CD4-positive, alpha-beta T cell treated with Interleukin-12 subunit alpha and Interleukin-12 subunit beta, for 1 hour (primary cell): ENCODE measurements around the gene CMIP.
"Not testable (repeated sequence)": the region's sequence is repeated elsewhere in the genome, so short reads cannot be mapped to it uniquely, and the experiment has no call there.

Experiments
- DNase-seq: peaks from one replicate; pipeline ENCODE4 v3.0.0-alpha.2; 2020

CMIP gene

DNA sequence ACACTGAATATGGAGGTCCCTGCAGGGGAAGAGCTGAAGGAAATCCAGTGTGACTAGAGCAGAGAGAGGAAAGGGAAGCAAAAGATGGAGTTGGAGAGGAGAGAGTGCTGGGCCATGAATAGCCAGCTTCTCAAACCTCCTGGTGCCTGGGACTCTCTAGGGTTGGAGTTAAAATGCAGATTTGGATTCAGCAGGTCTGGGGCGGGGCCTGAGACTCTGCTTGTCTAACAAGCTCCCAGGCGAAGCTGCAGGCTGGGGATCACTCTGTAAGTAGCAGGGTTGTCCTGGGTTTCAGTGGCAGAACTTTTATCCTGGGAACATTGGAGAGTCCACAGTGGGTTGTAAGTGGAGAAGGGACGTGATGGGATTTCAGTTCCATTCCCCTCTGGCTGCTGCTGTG lies 231.1 kb downstream of the CMIP start:
- DNase-seq = no peak

DNA sequence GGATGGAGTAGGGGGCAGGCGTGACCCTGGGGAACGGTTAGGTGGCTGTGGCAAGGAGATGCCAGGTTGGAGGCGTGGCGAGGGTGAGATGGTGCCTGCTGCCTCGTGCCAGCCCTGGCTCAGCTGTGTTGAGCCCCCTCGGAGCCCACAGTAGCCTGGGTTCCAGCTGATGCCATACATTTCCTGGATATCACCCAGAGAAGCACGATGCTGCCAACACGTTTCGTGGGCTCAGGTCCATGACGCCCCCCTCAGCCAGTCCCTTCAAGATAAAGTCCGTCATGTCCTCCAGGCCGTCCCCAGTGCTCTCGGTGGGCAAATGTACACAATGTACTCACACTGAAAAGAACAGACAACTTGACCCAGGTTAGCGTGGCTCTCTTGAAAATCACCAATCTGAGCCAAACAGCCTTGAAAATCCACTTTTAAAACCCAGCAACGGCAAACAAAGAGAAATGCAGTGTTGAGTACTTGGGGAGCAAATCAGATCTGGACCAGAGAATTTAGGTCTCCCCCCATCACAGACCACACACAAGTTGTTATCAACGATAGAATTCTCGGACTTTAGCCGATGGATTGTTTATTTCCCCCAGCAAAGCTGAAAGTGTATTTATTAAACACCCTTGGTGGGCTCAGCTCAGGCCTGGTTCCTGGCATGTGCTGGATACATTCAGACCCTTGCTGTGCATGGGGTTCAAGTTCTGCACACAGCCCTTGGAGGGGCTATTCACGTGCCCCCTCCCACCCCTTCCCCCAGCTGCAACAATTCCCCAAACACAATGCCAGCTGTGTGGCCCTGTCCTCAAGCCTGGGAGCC lies 231.7 kb downstream of the CMIP start:
- no peak for DNase-seq

DNA sequence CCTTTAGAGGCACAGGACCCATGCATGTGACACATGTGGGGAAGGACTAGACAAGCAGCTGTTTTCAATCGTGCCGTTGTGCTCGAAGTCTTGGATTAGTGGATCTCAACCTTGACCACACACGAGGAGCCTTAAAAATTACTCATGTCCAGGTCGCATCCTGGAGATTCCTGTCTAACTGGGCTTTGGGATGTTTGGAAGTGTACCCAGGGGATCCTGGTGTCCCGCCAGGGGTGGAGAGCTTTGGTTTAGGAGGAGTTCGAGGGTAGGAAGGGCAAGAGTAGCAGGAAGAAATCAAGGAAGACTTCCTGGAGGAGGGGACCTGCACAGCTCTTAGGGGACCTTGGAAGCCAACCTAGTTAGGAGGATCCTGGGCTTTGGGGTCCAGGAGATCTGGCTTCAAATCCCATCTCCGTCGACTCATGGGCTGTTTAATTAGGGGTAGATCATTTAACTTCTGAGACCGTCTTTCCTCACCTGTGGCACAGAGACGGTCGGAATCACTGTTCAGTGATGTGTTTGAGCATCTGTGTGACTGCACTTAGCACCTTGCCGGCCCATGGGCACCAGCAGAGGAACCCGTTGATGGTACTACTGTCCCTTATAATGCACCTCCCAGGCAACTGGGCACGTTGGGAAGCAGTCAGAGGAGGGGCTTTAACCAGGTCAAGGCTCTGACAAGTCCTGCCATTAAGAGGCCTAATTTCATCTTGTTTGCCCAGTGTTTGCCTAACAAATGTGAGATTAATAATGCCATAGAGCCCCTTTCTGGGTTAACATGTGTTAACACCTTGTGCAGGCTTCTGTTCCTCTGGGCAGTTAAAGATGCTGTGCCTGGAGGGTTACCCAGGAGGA lies 232.5 kb downstream of the CMIP start:
- no peak for DNase-seq

DNA sequence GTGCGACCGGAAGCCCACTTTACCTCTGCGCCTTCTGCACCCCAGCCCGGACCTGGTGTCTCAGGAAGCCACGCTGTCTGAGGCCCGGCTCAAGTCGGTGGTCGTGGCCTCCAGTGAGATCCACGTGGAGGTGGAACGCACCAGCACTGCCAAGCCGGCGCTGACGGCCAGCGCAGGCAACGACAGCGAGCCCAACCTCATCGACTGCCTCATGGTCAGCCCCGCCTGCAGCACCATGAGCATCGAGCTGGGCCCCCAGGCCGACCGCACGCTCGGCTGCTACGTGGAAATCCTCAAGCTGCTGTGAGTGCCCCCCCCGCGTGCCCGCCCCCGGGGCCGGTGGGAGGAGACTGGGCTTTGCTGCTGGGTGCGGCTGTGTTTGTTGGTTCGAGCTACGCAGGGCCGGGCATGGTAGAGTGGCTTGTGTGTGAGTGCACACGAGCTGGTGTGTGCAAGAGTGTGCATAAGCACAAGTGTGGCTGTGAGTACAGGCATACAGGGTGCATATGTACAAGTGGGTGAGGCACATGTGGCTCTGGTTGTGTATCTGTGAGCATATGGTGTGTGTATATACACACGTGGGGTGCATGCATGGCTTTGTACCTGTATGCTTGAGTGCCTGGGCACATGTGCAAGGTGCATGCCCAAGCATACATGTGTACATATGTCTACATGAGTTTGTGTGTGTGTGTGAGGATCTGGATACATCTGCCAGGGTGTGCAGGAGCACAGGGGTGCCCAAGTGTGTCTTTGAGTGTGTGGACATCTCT lies 233.9 kb downstream of the CMIP start:
- no peak for DNase-seq

DNA sequence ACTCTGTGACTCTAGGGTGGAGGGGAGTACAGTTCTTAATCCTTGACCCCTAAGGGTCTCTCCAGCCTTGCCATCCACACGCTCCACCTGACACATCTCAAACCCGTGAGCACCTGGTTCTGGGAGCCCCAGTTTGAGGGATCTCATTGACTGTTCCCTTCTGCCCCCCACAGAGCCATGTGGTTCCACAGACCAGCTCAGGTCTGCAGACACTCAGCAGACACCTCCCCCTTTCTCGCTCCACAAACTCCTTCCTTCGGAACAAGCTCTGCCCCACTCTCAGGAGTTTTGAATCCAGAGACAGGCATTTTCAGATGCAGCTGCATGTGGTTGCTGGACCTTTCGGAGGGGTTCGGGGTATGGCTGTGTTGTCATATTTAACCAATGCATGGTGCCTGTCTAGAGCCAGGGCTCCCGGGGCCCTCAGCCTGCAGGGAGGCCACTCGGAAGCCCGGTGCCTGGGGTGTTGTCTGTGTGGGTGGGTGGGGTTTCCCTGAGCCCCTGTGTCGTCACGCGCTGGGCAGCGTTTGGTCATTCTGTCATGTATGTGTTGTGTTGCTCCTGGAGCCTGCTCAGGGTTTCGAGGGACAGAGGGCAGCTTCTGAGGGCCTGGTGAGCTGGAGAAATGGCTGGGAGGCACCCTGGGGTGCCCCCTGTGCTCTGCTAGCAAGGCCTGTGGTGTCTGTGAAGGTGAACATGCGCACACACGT lies 235.3 kb downstream of the CMIP start:
- DNase-seq = no peak

DNA sequence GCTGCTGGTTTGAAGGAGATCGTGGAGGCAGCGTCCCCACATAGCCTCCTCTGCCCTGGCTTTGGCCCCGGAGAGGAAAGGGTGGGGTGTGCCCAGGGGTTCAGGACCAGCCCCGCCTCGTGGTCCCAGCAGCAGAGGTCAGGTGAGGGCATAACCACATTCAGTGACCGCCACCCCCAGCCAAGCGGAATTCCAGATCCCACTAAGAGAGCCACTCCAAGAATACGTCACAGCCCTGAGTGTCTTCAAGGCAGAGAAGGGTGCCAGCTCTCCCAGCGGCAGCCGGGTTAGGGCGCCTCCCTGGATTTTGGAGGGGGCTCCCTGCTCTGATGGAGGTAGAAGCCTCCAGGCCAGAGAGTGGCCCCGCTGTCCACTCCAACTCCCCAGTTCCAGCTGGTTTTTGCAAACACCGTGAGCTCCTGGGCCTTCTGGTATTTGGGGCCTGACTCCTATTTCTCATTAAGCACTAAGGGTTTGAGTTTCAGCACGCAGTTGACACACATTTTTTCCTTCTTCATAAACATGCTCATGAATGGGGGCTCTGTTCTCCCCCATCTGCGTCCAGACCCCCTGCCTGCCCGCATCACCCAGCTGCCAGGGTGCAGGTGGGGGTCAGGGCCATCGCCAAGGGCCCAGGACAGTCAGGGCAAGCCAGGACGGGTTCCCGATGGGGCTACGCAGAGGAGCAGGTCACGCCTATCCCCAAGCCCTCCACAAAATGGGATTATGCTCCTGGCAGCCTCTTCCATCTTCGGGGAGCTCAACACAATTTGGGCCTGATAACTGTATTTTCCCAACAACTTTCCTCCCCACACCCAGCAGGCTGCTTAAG lies 236.1 kb downstream of the CMIP start:
- no peak for DNase-seq

DNA sequence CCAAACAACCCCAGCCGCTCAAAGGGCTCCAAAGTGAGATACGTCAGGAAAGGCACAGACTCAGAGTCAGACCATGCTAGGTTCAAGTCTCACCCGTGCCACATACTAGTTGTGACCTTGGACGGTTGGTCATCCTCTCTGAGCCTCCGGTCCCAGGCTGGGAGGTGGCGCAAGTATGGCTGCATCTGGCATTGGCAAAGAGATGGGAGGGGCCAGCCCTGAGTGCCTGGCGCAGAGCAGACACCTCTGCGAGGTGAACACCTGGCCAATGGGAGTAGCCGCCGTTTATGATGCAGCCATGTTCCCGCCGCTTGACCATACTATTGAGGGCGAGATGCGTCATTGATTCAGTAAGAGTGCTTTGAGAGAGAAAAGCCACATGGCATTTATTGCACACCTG lies 236.7 kb downstream of the CMIP start:
- DNase-seq = no peak

DNA sequence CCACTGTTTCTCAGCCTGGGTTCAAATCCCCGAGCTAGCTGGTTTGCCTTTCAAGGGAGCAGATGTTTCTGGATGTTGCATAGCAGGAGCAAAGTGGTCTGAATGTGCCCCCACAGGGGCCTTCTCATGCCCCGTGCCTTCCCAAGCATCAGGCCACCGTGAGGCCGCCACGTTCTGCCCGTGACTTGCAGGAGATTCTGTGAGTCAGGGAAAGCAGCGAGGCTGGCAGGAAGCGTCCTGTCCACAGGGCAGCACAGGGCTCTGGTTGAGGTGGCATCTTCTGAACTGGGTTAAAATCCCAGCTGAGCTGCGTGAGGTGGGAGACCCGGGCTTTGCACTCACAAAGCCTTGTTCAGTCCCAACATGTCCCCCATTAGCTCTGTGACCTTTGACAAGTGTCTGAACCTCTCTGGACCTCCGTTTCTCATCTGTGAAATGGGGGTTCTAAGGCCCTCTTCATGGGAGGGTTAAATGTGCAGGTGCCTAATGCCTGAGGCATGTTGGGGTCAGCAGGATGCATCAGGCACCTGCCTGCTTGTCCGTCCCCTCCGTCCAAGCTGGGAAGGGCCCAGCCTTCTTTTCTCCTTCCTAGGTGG lies 239.7 kb downstream of the CMIP start:
- no peak for DNase-seq

DNA sequence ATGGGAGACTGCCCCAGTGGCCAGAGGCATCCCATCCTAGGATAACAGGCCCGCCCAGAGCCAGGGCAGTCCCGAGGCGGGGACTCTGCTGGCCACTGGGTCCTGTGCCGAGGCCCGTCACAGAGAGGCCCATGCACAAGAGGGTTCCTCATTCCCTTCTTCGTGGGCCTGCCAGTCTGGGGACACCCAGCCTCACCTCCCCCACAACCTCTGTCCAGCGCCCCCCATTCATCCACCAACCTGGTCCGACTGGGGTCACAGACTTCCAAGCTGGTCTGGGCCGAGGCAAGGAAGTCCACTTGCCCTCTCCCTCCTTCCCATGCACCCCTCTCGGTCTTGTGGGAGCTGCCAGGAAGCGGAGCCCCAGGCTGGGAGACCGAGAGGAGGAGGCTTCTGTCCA lies 240.3 kb downstream of the CMIP start:
- no peak for DNase-seq

DNA sequence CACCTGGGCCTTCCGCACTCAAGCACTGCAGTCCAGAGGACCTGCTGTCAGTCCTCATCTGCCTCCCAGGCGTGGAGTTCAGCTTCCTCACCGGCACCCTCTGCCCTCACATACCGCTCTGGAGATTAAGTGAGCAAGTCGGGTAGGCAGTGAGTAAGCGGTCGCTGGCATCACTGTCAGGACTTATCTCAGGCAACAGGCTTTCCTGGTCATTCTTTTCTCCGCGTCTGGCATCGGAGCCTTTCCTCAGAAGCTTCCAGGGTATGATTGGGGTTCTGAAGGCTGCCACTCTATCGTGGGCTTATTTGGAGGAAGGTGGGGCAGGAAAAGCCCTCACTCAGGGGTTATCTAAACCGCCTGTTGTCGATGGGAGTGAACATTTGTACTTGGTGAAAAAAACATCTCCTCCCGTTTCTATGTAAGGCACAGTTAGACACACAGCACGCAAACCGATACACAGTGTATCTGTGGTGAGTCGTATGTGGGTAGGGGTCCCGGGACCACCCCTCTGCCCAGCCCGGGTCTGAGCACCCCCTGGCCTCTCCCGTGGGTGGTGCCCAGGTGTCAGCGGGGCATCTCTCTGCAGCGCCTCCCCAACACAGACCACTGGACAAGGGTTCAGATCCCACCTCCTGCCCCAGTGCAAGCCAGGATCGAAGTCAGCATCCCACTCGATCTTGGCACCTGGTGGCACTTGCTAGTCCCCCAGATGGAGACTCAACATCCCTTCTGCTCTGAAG lies 242.0 kb downstream of the CMIP start:
- DNase-seq = no peak

DNA sequence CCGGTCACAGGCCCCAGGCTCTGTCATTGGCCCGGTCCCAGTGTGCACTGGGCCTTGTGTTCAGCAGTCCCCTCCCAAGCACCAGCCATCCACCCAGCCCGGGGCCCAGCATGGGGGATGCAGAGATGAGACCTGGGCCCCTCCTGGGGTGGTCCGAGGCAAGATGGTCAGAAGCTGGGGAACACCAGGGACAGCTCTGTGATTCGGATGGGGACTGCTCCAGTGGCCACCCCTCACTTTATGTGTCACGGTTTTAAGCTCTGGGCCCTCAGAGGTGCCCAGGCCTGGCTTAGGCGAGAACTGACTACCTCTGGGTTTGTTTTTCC lies 242.5 kb downstream of the CMIP start:
- no peak for DNase-seq

DNA sequence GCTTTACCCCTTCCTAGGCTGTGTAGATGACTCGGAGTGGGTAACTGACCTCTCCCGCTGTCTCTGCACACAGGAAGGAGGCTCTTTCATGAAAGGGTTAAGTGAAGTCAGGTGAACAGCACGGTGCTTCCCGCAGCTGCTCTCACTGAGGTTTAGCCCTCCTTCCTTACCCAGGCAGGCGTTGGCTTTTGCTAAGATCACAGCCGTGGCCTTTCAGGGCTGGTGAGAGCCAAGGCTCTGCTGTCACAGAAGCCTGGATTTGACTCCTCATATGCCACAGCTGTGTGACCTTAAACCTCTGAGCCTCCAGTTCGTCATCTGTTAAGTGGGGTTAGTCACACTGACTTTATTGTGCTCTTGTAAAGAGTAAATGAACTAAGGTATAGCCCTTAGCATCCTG lies 243.6 kb downstream of the CMIP start:
- DNase-seq = no peak

DNA sequence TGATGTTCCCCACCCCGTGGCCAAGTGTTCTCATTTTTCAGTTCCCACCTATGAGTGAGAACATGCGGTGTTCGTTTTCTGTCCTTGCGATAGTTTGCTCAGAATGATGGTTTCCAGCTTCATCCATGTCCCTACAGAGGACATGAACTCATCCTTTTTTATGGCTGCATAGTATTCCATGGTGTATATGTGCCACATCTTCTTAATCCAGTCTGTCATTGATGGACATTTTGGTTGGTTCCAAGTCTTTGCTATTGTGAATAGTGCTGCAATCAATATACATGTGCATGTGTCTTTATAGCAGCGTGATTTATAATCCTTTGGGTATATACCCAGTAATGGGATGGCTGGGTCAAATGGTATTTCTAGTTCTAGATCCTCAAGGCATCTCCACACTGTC lies 244.2 kb downstream of the CMIP start:
- not testable (repeated sequence) for DNase-seq

DNA sequence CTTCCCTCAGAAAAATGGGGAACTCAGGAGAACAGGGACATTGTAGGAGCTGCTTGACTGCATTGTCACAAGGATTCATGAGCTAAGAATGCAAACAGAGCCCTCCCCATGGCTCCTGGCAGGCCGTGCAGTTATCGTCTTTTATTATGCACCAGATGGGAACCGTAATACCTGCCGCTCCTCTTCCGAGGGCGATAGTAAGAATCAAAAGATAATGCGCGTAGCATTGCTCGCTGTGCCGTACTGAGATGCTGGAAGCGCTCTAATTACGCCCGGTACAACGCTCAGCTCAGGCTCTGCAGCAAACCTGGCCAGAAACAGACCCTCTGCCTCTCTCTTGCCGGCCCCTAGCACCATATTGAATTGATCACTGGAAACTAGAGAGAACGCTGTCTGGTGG lies 247.4 kb downstream of the CMIP start:
- no peak for DNase-seq

DNA sequence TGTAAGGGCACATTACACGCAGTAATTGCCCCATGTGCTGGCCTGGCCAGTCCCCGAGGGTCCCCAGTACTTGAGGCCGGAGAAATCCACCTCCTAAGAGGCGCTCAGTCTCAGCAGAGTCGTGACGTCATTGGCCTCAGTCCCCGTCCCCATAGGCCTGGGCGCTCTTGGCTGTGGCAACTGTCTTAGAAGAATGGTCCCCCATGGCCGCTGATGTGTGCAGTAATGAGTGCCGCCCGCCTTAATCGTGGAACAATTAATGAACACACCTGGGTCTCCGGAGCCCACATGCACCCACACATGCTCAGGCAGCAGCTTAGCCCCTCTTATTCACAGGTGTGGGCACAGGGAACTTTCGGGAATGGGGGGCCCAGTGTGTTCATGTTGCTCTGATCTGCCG lies 248.0 kb downstream of the CMIP start:
- DNase-seq = no peak

DNA sequence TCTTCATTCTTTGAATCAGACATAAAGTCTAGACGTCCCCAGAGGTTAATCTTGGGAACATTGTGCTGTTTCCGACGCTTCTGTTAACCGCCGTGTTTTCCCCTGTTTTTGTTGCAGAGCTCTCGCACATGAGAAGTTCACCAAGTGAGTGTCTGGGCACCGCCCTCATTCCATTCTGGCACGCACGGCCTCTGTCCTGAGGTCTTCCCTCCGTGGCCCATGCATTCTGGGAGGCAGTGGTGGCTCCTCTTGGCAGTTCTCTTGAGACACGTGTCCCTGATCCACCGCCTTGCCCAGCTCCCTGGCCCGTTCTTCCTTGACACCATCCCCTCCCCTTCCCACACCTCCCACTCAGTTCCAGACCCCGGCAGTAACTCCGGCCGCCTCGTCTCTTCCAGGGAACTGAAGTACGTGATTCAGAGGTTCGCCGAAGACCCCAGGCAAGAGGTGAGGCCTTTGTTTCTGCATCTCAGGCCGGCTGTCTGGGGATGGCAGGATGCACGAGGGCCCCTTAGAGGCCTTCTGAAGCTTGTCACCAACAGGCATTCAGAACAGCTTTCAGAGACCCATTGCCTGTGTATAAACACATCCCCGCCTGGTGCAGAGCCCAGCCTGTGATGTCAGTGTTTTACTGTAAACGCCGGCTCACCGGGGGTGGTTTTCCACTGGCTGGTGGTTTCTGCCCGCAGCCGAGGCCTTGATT lies 248.6 kb downstream of the CMIP start:
- DNase-seq = no peak

DNA sequence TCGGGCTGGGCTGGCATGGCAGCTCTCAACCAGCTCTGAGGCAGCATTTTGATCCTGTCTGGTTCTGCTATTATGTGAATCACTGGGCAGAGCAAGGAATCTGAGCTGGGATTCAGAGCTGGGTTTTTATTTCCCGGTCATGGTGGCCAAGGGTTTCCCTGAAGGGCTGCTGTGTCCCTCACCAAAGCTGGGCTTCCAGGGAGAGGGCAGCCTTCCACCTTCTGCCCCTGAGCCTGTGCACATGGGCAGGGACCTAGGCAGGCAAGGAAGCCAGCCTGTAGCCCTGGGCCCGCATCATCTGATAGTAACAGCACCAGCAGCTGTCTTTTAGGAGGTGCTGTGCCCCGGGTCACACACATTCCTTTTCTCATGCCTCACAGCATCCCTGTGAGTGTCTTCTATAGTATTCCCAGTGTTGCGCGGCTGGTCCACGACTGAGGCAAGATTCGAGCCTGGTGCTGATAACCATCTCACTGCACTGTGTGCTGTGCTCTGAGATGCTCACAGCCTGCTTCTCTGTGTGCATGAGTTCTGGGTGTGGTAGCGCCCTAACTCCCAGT lies 249.2 kb downstream of the CMIP start:
- no peak for DNase-seq

DNA sequence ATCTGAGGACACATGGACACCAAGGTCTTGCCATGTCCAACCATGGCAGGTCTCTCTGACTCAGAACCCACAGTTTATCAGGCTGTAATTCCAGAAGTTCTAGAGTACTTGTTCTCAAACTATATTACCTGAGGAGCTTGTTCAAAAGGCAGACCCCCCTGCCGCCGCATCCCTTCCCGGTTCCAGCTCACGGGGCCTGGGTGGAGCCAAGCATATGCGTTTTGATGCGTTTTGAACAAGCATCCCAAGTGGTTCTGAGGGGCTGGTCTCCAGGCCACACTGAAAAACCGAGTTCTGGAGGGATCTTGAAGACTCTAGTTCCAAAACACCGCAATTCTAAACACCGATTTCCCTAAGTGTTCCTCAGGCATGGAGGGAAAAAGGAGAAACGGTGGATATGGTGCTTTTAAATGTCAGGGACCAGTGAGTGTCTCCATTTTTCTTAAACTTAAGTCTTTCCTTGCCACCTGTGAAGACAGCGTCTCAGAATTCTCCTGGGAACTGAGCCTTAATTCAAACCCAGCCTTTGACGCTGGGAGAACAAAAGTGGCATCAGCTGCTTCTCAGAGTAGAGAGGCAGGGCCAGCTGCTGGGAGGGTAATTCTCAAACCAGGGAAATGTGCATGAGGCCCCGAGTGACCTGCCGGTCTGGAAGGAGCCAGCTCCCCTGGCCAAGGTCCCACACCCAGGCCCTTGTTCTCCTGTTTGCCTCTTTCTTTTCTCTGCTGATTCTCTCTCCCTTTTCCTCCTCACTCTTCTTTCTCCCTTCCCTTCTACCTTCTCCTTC lies 250.1 kb downstream of the CMIP start:
- no peak for DNase-seq
